ENCODE results near the gene IQCH.

Gene IQCH

DNA sequence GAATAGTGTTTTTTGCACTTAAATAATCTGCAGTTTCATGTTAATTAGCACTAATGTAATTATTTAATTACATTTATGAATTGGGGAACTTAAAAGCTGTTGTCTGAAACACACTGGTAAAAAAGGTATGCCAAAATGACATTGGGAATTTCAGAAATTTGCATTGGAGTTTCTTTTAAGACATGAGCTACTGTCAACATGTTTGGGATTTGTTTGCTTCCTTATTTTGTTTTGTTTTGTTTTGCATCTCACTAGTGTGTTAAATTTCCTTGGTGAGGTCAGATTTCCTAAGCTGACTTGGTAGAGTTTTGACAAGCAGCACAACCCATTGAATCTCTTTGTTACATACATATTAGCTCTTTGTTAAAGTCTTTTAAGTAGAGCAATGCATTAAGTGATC is 119.4 kb downstream of the IQCH start:
- H3K4me3 ChIP-seq (ENCODE audit: low read depth, low read length), result no peak overlapping the region
- TF ChIP-seq, protein P1, sequence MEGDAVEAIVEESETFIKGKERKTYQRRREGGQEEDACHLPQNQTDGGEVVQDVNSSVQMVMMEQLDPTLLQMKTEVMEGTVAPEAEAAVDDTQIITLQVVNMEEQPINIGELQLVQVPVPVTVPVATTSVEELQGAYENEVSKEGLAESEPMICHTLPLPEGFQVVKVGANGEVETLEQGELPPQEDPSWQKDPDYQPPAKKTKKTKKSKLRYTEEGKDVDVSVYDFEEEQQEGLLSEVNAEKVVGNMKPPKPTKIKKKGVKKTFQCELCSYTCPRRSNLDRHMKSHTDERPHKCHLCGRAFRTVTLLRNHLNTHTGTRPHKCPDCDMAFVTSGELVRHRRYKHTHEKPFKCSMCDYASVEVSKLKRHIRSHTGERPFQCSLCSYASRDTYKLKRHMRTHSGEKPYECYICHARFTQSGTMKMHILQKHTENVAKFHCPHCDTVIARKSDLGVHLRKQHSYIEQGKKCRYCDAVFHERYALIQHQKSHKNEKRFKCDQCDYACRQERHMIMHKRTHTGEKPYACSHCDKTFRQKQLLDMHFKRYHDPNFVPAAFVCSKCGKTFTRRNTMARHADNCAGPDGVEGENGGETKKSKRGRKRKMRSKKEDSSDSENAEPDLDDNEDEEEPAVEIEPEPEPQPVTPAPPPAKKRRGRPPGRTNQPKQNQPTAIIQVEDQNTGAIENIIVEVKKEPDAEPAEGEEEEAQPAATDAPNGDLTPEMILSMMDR (IDR thresholded peaks at IDR 0.05; ENCODE audit: insufficient read depth, low read depth, low read length, missing control alignments), result no peak
- DNase-seq (ENCODE audit: low read depth), result no peak

DNA sequence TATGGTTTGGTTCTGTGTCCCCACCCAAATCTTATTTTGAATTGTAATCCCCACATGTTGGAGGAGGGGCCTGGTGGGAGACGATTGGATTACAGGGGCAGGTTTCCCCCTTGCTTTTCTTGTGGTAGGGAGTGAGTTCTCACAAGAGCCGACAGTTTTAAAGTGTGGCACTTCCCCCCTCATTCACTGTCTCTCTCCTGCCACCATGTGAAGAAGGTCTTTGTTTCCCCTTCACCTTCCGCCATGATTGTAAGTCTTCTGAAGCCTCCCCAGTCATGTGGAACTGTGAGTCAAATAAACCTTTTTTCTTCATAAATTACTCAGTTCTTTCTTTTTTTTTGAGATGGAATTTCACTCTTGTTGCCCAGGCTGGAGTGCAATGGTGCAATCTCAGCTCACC is 124.9 kb downstream of the IQCH start:
- DNase-seq (ENCODE audit: low read depth), result no peak
- no peak overlapping the region for H3K4me3 ChIP-seq (ENCODE audit: low read depth, low read length)
- TF ChIP-seq, protein P1 (IDR thresholded peaks at IDR 0.05; ENCODE audit: insufficient read depth, low read depth, low read length, missing control alignments), result no peak

- TF ChIP-seq, protein P1 (IDR thresholded peaks at IDR 0.05; ENCODE audit: insufficient read depth, low read depth, low read length, missing control alignments), result no peak
- no peak overlapping the region for H3K4me3 ChIP-seq (ENCODE audit: low read depth, low read length)
- no peak for DNase-seq (ENCODE audit: low read depth)
Observed at GRCh38 chr15:67380921-67381320, 126.3 kb downstream of the IQCH start.

DNA sequence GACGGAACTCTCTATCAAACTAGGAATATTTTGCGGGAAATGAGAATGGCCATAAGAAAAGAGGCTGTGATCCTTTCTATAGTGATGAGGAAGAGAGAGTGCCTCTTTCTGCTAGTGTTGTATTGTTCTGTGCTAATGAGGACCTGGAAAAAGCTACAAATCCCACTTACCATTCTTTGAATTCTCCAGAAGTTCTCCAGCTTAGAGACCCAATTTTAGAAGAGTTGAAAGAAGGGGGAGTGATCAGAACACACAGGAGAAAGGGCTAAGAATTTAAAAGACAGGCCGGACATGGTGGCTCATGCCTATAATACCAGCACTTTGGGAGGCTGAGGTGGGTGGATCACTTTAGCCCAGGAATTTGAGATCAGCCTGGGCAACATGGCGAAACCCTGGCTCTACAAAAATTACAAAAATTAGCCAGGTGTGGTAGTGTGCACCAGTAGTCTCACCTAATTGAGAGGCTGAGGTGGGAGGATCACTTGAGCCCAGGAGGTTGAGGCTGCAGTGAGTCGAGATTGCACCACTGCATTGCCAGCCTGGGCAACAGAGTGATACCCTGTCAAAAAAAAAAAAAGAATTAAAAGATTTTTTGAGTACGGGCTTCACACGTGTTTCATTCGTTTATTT is 126.9 kb downstream of the IQCH start:
- no peak for DNase-seq (ENCODE audit: low read depth)
- TF ChIP-seq, protein P1 (IDR thresholded peaks at IDR 0.05; ENCODE audit: insufficient read depth, low read depth, low read length, missing control alignments), result no peak
- no peak overlapping the region for H3K4me3 ChIP-seq (ENCODE audit: low read depth, low read length)

GRCh38 chr15:67382723-67383122 is 128.1 kb downstream of the IQCH start:
- TF ChIP-seq, protein P1 (IDR thresholded peaks at IDR 0.05; ENCODE audit: insufficient read depth, low read depth, low read length, missing control alignments), result no peak
- H3K4me3 ChIP-seq (ENCODE audit: low read depth, low read length), result no peak overlapping the region
- DNase-seq (ENCODE audit: low read depth), result no peak

DNA sequence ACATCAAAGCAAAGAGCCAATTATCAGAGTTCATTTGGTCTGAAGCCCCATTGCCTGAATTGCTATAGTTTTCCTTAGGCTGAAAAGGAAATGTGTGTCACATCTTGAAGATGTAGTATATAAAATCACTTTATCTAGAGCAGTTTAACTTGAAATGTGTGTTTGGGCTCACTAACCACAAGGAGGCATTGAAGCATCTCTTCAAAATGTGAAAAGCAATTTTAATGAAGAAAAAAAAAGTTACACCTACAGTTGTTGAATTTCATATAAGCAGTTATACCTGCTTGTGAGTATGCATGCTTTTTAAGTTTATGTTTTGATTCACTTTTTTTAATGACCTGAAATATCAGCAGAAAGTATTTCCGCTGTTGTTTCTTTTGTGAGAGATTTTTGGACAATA is 129.3 kb downstream of the IQCH start:
- H3K4me3 ChIP-seq (ENCODE audit: low read depth, low read length), result no peak overlapping the region
- TF ChIP-seq, protein P1 (IDR thresholded peaks at IDR 0.05; ENCODE audit: insufficient read depth, low read depth, low read length, missing control alignments), result no peak
- DNase-seq (ENCODE audit: low read depth), result no peak

GRCh38 chr15:67384761-67385160 is 130.2 kb downstream of the IQCH start:
- TF ChIP-seq, protein P1 (IDR thresholded peaks at IDR 0.05; ENCODE audit: insufficient read depth, low read depth, low read length, missing control alignments), result no peak
- H3K4me3 ChIP-seq (ENCODE audit: low read depth, low read length), result no peak overlapping the region
- DNase-seq (ENCODE audit: low read depth), result no peak

Measured in GM12865 (cell line).